Effector memory CD4-positive, alpha-beta T cell (primary cell): ENCODE data around the gene PPP3R1.
A peak's percentile ranks its signal among the peaks of the same experiment; 100 is the strongest.

ENCODE experiments used
- DNase-seq, 3 donors: peaks; one replicate each; pipeline ENCODE4 v3.0.0-alpha.2; 2020
- H3K27ac ChIP-seq: 2 replicates; pipeline ENCODE4 v1.7.0; 2013; ENCODE audit warnings: mild to moderate bottlenecking, low read length, moderate library complexity; ENCODE audit not compliant: insufficient read depth, poor library complexity, severe bottlenecking
- H3K27me3 ChIP-seq: replicated peaks from 2 replicates; pipeline ENCODE4 v1.7.0; 2013; ENCODE audit warnings: mild to moderate bottlenecking, low read length; ENCODE audit not compliant: insufficient read depth, control insufficient read depth, poor library complexity, severe bottlenecking
- H3K36me3 ChIP-seq: 2 replicates; pipeline ENCODE4 v1.7.0; 2013; ENCODE audit warnings: mild to moderate bottlenecking, low read length, moderate library complexity; ENCODE audit not compliant: control insufficient read depth, insufficient read depth
- H3K4me1 ChIP-seq: 2 replicates; pipeline ENCODE4 v1.7.0; 2013; ENCODE audit warnings: low read length, mild to moderate bottlenecking; ENCODE audit not compliant: control insufficient read depth, insufficient read depth, poor library complexity, severe bottlenecking
- H3K4me3 ChIP-seq: 2 replicates; pipeline ENCODE4 v1.7.0; 2013; ENCODE audit warnings: low read length, low read depth, mild to moderate bottlenecking; ENCODE audit not compliant: insufficient read depth, poor library complexity, severe bottlenecking
- H3K9me3 ChIP-seq: 2 replicates; pipeline ENCODE4 v1.7.0; 2013; ENCODE audit warnings: mild to moderate bottlenecking, low read length, moderate library complexity; ENCODE audit not compliant: control insufficient read depth

Gene PPP3R1

DNA sequence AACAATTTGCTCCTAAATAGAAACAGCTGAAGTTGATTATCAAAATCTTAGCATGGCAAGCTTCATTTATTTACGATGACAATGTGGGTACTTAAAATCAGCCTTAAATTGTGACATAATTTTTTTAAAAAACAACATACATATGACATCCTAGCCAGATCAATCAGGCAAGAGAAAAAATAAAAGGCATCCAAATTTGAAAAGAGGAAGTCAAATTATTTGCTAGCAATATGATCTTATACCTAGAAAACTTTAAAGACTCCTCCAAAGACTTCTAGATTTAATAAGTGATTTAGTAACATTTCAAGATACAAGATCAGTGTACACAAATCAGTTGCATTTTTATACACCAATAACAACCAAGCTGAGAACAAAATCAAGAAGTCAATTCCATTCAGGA is 14.3 kb upstream of the PPP3R1 start:
- no peak for DNase-seq
- H3K36me3 ChIP-seq = no peaks in the 10 kb centered on the region
- no peaks in the 10 kb centered on the region for H3K9me3 ChIP-seq
- H3K4me1 ChIP-seq = no peaks in the 10 kb centered on the region
- H3K27ac ChIP-seq = no peak overlapping the region
- H3K4me3 ChIP-seq = no peak overlapping the region
- no peaks in the 10 kb centered on the region for H3K27me3 ChIP-seq

DNA sequence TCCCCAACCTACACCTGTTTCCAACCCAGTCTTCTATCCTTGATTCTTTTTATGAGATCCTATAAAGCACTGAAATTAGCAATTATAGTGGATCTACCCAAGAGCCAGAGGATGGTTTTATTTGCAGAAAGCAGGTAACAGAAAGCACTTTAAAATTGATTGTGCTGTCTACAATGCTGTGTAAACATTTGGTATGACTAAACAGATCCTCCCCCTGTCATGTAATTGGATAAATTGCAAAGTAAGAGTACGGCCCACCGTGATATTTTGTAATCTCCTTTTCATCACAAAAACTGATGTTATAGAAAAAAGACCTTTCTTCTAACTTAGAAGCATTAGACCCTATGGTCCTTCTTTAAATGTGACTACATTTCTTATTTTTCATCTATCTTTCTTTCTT is 11.3 kb upstream of the PPP3R1 start:
- Histone ChIP-seq H3K36me3 (no peaks in the 10 kb centered on the region), H3K9me3 (no peaks in the 10 kb centered on the region), H3K27ac (no peak overlapping the region), H3K4me3 (no peak overlapping the region), H3K27me3 (no peaks in the 10 kb centered on the region), H3K4me1 (no peaks in the 10 kb centered on the region)
- no peak for DNase-seq

DNA sequence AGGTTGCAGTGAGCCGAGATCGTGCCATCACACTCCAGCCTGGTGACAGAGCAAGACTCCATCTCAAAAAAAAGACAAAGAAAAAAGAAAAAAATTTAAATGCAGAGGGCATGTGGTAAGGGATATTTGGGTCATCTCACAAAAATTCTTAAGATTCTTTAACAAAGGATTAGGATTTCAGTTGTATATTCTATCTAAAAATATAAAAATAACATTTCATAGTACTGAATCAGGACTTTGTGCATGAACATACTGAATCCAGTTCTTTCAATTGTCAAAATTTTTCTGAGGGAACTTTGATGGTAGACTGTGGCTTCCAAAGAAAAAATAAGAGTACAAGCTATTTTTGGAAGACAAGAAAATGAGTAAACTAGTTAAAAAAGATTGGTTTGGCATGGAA is 6.5 kb upstream of the PPP3R1 start:
- H3K36me3 ChIP-seq = no peaks in the 10 kb centered on the region
- DNase-seq = no peak
- H3K27me3 ChIP-seq = no peaks in the 10 kb centered on the region
- H3K4me3 ChIP-seq = no peak overlapping the region
- no peaks in the 10 kb centered on the region for H3K9me3 ChIP-seq
- H3K4me1 ChIP-seq = peaks cover 7% of the 10 kb centered on the region
- H3K27ac ChIP-seq = no peak overlapping the region

DNA sequence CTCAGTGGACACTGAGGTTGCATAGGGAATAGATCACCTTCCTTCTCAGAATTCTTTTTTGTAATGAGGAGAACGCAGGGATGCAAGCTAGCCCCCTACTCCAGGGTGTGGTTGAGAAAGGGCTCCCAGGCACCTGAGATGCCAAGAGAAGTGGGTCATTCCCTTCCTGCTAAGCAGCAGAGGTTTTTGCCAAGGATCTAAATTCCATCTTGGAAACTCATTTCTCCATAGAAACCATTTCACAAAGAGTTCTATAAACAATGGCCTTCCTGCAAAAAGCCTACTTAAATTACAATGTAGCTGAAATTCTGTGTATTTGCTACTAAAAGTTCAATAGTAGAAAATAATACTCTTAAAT is 3.7 kb upstream of the PPP3R1 start:
- Histone ChIP-seq H3K9me3 (no peaks in the 10 kb centered on the region), H3K4me3 (no peak overlapping the region), H3K27me3 (no peaks in the 10 kb centered on the region), H3K36me3 (no peaks in the 10 kb centered on the region), H3K27ac (no peak overlapping the region), H3K4me1 (peaks cover 12% of the 10 kb centered on the region)
- DNase-seq = no peak

DNA sequence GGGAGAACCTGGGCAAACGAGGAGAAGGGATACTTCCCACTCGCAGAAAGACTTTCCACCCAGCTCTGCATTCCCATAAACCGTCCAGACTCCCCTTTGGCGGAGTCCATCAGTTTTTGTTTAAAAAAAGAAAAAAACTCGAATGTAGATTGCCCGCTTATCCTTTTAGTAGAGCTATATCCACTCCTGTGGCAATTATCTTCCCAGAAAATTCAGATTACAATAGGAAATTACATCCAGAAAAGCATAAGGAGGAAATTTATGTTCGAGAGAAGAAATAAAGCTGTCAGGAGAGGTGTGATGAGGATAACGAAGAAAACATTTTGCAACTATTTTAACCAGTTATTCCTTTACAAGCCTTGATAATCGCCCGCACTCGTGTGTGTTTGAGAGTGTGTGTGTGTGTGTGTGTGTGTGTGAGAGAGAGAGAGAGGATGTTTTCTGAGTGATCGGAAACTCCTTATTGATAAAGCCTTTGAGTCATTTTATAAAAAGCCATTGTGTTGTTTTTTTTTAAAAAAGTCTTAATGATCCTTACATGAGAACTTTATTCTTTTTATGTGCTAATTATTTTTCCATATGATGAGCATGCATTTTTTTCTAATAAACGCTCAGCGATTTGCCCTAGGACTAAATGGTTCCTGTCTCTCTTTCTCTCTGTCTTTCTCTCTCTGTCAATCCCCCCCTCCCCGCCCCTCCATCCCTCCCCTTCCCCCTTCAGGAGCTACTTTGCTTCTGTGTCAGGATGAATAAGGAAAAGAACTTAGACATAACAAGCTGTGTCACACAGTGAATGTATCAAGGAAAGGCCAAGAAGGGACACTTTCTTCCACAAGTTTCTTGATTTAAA is 1.1 kb upstream of the PPP3R1 start:
- peak overlapping the region; percentile 73 for H3K4me3 ChIP-seq
- no peaks in the 10 kb centered on the region for H3K9me3 ChIP-seq
- DNase-seq = no peak
- peak overlapping the region; percentile 89 for H3K27ac ChIP-seq
- no peaks in the 10 kb centered on the region for H3K27me3 ChIP-seq
- no peaks in the 10 kb centered on the region for H3K36me3 ChIP-seq
- H3K4me1 ChIP-seq = peaks cover 31% of the 10 kb centered on the region

DNA sequence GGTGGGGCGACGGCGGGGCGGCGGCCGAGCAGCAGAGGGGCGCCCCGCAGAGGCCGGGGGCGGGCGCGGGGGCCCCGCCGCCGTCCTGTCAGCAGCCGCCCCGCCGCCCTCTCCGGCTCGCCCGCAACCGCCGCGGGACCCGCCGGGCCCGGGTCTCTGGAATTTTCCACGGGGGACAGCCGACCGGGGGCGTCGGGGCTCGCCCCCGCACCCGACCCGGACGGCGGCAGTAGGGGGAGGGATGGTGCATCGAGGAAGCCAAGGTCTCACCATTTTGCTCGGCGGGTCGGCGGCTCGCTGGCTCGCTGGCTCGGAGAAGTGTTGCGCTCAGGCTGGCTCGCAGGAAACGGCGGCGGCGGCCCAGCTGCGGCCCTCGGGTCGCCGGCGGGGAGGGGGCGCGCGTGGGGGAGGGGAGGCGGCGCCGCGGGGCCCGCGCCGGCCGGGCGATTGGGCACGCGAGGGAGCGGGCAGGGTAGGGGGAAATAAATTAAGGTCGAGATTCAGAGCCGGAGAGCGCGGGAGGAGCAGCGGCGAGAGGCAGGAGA is 405 bp downstream of the PPP3R1 start:
- peak overlapping the region; percentile 89 for H3K27ac ChIP-seq
- H3K4me3 ChIP-seq = peak overlapping the region; percentile 73
- H3K36me3 ChIP-seq = no peaks in the 10 kb centered on the region
- DNase-seq = peak; percentile 9 to 32 (median 22)
- H3K9me3 ChIP-seq = no peaks in the 10 kb centered on the region
- peaks cover 44% of the 10 kb centered on the region for H3K4me1 ChIP-seq
- H3K27me3 ChIP-seq = no peaks in the 10 kb centered on the region

DNA sequence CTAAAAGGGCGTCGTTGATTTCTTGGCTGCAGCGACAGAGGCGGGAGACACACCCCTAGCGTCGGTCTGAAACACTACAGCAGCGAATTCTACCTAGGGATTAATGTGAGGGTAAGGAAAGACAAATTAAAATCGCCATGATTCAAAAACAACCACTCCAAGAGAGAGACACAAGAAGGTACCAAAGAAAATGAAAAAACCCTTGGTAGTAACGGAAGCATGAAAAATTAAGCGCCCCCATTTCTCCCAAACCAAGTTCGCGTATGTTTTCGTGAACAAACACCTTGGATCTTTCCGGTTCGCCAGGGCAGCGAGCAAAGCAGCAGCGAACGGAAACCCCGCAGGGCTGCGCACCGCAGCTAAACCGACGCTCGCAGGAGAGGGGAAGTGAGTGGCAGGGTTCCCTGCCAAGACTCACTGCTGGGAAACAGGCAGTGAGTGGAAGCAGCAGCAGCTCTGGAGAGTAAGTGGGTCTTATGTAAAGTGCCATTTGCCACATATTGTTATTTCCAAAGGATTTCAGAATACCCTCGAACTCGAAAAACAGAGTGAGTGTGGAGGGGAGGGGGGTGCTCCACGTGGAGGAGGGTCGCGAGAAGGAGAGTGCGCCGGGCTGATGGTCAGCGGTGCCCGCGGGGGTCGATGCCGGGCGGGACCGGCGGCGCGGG is 1.0 kb downstream of the PPP3R1 start:
- Histone ChIP-seq H3K27ac (peak overlapping the region; percentile 89), H3K36me3 (no peaks in the 10 kb centered on the region), H3K9me3 (no peaks in the 10 kb centered on the region), H3K4me1 (peaks cover 50% of the 10 kb centered on the region), H3K27me3 (no peaks in the 10 kb centered on the region), H3K4me3 (peak overlapping the region; percentile 73)
- peak; percentile 64 to 72 (median 66) for DNase-seq

DNA sequence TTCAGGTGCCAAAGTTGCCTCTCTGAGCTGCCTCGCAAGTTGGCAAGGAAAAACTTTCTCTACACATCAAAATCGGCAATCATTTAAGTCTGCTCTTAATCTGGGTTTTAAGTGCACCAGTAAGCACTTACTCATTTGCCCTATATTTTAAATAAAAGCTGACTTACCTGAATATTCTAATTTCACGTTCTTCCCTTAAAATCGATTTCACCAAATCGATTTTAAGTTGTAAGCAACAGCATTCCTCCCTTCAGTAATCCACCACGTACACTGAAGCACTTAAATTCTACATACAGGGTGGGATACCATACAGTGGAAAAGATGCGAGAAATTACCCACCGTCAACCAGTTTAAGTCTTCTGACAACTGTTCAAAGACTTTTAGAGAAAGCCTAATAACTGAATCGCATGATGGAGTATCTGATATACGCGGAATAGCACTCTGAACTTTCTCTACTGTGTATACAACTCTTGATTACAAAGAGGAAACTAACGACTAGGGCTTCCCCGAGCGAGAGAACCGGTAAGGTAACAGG is 1.6 kb downstream of the PPP3R1 start:
- H3K27me3 ChIP-seq = no peaks in the 10 kb centered on the region
- DNase-seq = no peak
- no peaks in the 10 kb centered on the region for H3K9me3 ChIP-seq
- peak overlapping the region; percentile 89 for H3K27ac ChIP-seq
- no peaks in the 10 kb centered on the region for H3K36me3 ChIP-seq
- H3K4me3 ChIP-seq = peak overlapping the region; percentile 73
- H3K4me1 ChIP-seq = peaks cover 48% of the 10 kb centered on the region

DNA sequence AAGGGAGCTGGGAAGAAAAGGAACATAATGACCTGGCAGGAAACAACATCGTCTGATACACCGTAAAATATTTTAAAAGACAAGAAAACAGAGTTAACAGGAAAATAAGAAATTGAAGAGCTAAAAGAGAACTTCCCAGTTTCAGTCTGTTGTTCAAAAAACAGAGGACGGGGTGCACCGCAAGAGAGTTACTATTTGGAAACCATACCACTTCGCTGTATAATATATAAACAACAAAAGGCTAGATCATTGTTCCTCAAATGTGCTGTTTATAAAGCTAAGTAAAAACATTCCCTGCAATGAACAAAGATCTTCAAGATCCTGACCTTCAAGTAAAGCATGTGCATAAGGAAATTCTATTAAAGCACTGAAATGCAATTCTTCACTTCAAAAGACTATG is 2.1 kb downstream of the PPP3R1 start:
- no peaks in the 10 kb centered on the region for H3K27me3 ChIP-seq
- no peak for DNase-seq
- H3K36me3 ChIP-seq = no peaks in the 10 kb centered on the region
- peak overlapping the region; percentile 89 for H3K27ac ChIP-seq
- no peaks in the 10 kb centered on the region for H3K9me3 ChIP-seq
- H3K4me1 ChIP-seq = peaks cover 47% of the 10 kb centered on the region
- H3K4me3 ChIP-seq = peak overlapping the region; percentile 73

DNA sequence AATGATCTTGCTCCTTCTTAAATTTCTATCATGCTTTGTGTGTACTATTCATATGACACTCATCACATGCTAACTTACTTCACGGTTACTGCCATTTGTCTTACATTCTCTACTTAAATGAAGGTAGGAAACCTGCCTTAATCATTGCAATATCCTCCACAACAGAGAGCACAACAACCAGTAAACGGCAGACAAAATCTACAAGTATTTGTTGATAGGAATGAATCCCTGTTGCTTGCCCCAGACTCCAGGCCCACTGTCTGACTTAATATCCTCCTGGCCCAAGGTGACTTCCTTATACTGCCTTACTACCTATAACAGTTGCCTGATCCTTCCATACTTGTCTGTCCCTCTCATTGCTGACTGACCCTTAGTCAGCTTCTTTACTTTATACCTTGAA is 3.5 kb downstream of the PPP3R1 start:
- DNase-seq = no peak
- Histone ChIP-seq H3K9me3 (no peaks in the 10 kb centered on the region), H3K36me3 (no peaks in the 10 kb centered on the region), H3K4me1 (peaks cover 50% of the 10 kb centered on the region), H3K4me3 (no peak overlapping the region), H3K27ac (no peak overlapping the region), H3K27me3 (no peaks in the 10 kb centered on the region)
